C1 segment of cervical spinal cord (tissue), 14 donors: Measurements from ENCODE around the gene EVI5L.

ENCODE experiments used
- DNase-seq, 14 donors: peaks; one replicate each; lab custom pipeline; 2025; lab: John Stamatoyannopoulos, UW

Gene EVI5L

DNA sequence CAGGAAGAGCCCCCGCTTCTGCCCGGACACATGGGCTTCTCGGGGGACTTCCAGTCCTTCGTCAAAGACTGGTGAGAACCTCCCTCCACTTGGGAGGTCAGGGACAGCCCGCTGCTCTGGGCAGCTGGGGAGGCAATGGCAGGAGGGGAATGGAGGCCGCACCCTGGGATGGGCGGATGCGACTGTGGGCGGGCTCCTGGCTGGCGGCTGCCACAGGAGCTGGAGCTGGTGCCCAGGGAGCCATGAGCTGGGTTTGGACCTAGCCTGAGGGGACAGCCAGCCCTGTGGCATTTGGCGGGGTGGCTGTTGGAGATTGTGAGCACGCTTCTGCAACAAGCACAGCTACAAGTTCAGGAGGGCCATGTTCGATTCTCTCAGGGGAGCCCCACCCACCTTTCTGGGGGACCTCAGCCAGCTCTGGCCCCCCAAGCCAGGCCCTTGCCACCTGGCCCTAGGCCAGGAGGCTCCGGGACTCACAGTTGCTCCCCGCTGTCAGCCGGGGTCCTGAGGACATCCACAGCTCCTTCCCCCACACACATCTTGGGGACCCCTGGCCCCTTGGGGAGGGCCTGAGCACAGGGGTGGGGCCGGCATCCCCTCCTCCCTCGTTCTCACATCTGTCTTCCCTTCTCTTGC, 81.6 kb downstream of the EVI5L start:
- DNase-seq, result no peak

DNA sequence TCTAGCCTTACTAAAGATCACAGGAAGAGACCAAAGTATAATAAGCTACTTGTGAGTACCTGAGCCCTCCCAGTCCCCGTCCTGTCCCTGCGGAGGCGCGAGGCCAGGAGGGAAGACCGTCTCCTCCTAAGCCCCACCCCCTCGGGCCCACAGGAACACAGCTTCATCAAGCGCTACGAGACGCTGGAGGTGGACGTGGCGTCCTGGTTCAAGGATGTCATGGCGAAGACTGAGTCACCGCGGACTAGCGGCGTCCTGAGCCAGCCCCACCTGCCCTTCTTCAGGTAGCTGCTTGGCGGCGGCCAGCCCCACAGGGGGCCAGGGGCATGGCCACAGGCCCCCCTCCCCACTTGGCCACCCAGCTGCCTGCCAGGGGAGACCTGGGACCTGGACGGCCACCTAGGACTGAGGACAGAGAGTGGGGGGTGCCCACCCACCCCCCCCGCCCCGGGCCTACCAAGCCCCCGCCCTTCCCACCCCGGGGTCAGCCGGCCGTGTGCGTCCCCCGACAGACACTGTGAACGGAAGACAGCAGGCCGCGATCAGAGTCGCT, 82.2 kb downstream of the EVI5L start:
- no peak for DNase-seq

DNA sequence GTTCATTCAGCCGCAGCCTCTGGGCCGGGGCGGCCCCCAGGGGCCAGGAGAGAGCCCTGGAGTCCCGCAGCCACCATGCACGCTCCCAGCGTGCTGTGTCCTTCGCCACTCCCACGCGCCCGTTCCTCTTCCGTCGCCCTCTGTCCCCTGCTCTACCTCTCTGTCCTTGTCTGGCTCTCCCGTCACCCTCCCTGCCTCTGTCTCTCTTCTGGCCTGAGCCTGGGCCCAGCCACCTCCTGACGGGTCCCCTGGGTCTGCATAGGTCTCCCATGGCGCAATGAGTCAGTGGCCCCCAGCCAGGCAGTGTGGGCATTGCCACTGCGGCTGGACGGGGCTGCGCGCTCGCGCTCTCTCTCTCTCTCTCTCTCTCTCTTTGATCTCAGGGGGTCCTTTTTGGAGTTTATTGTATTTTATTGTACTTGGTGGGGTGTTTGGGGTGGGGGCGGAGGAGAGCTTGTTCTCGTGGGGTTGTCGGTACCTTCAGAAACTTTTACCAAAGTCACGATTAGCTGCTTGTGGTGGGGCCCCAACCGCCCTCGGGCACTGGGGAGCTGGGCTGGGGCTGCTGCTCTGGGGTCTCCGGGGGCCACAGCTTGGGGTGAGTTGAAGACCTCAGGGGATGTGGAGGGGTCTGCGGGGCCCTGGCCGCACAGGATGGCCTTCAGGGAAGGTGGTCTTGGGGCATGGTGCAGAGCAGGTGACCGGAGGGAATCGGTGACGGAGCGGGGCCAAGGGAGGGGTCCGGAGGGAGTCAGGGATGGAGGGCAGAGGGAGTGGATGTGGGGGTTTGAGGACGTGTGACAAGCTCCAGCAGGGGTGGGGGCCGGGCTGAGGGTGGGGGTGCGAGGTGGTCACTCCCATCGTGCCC, 82.9 kb downstream of the EVI5L start:
- no peak for DNase-seq

DNA sequence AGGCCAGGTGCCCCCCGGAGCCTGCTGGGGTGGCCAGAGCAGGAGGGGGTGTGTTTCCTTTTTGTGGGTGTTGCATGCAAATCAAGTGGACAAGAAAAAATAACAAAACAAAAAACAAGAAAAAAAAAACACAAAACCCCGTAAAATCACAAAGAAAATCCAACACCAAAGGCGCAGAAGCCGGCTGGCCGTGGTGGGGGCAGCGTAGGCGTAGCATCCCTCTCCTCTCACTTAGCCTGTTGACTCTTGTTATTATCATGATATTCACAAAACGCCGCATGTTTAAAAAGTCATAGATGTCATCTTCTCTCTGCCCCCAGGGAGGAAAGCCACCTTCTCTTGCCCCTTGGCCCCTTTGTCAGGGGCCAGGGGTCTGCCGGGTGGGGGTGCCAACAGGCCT, 83.6 kb downstream of the EVI5L start:
- no peak for DNase-seq

DNA sequence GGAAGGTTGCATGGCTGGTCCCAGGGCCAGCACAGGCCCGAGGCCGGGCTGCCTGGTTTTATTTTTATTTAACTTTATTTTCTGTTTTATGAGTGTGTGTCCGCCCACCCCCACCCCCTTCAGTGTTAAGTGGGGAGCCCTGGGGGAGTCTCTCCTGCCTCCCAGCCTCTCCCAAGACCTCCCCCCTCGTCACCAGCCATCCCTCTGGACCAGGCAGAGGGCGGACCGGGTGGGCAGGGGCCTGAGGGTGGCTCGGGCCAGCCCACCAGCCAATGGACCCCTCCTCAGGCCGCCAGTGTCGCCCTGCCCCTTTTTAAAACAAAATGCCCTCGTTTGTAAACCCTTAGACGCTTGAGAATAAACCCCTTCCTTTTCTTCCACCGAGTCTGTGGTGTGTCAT, 84.1 kb downstream of the EVI5L start:
- no peak for DNase-seq
